Measurements from ENCODE around the gene CPLANE1.
"Not testable (repeated sequence)": the region's sequence is repeated elsewhere in the genome, so short reads cannot be mapped to it uniquely, and the experiment has no call there.

CPLANE1 gene

GRCh38 chr5:37248970-37249814, at the start of gene CPLANE1:
Gene CPLANE1, minus strand, starts transcription at chr5:37249376. Its CDS starts 1,678 bp downstream, at chr5:37247698.
- peak; percentile 84 for DNase-seq

GRCh38 chr5:37296313-37296712, 47.1 kb upstream of the CPLANE1 start:
- DNase-seq: not testable (repeated sequence)

- DNase-seq: no peak
Observed at GRCh38 chr5:37283214-37283820, 34.1 kb upstream of the CPLANE1 start.

GRCh38 chr5:37275511-37275910, 26.3 kb upstream of the CPLANE1 start:
- no peak for DNase-seq

- no peak for DNase-seq
Observed at GRCh38 chr5:37272511-37272910, 23.3 kb upstream of the CPLANE1 start.

GRCh38 chr5:37268100-37268499, 18.9 kb upstream of the CPLANE1 start:
- DNase-seq: not testable (repeated sequence)

- DNase-seq: no peak
Observed at GRCh38 chr5:37255774-37256358, 6.7 kb upstream of the CPLANE1 start.

- DNase-seq: no peak
Observed at GRCh38 chr5:37254581-37254980, 5.4 kb upstream of the CPLANE1 start.

GRCh38 chr5:37251665-37252064, 2.5 kb upstream of the CPLANE1 start:
- DNase-seq: no peak

GRCh38 chr5:37249815-37250164, 614 bp upstream of the CPLANE1 start:
- no peak for DNase-seq

GRCh38 chr5:37248421-37248969, 681 bp downstream of the CPLANE1 start:
- DNase-seq: no peak

GRCh38 chr5:37247496-37247895, 1.7 kb downstream of the CPLANE1 start:
- no peak for DNase-seq

GRCh38 chr5:37247036-37247435, 2.1 kb downstream of the CPLANE1 start:
- DNase-seq: no peak

- no peak for DNase-seq
Observed at GRCh38 chr5:37234288-37234687, 14.9 kb downstream of the CPLANE1 start.

GRCh38 chr5:37226377-37226776, 22.8 kb downstream of the CPLANE1 start:
- DNase-seq: no peak

GRCh38 chr5:37222181-37222580, 27.0 kb downstream of the CPLANE1 start:
- no peak for DNase-seq

- not testable (repeated sequence) for DNase-seq
Observed at GRCh38 chr5:37220426-37220825, 28.8 kb downstream of the CPLANE1 start.

GRCh38 chr5:37219384-37219783, 29.8 kb downstream of the CPLANE1 start:
- DNase-seq: not testable (repeated sequence)

GRCh38 chr5:37217976-37218375, 31.2 kb downstream of the CPLANE1 start:
- no peak for DNase-seq

- DNase-seq: no peak
Observed at GRCh38 chr5:37214550-37214949, 34.6 kb downstream of the CPLANE1 start.

- DNase-seq: no peak
Observed at GRCh38 chr5:37212096-37212495, 37.1 kb downstream of the CPLANE1 start.

GRCh38 chr5:37211661-37212060, 37.5 kb downstream of the CPLANE1 start:
- no peak for DNase-seq

GRCh38 chr5:37208883-37209797, 40.0 kb downstream of the CPLANE1 start:
- peak; percentile 62 for DNase-seq
